Measurements from ENCODE around the gene IGSF22. TPM values are rescaled to one million over a fixed set of nuclear protein-coding genes. Genes with fewer than 3 reads are reported as not detected.

The IGSF22 gene
- total RNA-seq, 1 donor from 2014 or later: 0.19 TPM

DNA sequence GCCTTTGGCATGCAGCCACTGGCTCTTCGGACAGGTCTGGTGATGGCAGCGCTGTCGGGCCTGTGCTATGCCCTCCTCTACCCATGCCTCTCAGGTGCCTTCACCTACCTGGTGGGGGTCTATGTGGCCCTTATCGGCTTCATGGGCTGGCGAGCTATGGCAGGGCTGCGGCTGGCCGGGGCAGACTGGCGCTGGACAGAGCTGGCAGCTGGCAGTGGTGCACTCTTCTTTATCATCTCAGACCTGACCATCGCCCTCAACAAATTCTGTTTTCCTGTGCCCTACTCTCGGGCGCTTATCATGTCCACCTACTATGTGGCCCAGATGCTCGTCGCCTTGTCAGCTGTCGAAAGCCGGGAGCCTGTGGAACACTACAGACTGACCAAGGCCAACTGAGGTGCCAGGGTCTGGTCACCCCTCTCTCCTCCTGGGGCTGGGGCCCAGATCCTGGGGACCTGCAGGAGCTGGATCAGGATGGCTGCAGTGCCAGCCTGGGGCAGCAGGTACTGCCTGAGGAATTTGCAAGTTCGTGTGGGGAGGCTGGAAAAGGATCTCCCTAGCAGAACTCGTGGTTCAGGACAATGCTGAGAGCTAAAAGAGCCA, 24.3 kb downstream of the IGSF22 start:
- H3K36me3 Mint-ChIP-seq (ENCODE audit: low read depth): no peaks in the 10 kb centered on the region
- H3K9me3 Mint-ChIP-seq: no peaks in the 10 kb centered on the region
- H3K27me3 Mint-ChIP-seq (ENCODE audit: low read depth): peaks cover 63% of the 10 kb centered on the region
- no peak overlapping the region for H3K27ac Mint-ChIP-seq (ENCODE audit: unreplicated experiment)
- peak overlapping the region; percentile 69 for H3K4me3 Mint-ChIP-seq
- DNase-seq (ENCODE audit: low read depth, low spot score): no peak
- TF ChIP-seq, protein P1, sequence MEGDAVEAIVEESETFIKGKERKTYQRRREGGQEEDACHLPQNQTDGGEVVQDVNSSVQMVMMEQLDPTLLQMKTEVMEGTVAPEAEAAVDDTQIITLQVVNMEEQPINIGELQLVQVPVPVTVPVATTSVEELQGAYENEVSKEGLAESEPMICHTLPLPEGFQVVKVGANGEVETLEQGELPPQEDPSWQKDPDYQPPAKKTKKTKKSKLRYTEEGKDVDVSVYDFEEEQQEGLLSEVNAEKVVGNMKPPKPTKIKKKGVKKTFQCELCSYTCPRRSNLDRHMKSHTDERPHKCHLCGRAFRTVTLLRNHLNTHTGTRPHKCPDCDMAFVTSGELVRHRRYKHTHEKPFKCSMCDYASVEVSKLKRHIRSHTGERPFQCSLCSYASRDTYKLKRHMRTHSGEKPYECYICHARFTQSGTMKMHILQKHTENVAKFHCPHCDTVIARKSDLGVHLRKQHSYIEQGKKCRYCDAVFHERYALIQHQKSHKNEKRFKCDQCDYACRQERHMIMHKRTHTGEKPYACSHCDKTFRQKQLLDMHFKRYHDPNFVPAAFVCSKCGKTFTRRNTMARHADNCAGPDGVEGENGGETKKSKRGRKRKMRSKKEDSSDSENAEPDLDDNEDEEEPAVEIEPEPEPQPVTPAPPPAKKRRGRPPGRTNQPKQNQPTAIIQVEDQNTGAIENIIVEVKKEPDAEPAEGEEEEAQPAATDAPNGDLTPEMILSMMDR (conservative IDR thresholded peaks at IDR 0.05): no peak
- peaks cover 21% of the 10 kb centered on the region for H3K4me1 Mint-ChIP-seq

DNA sequence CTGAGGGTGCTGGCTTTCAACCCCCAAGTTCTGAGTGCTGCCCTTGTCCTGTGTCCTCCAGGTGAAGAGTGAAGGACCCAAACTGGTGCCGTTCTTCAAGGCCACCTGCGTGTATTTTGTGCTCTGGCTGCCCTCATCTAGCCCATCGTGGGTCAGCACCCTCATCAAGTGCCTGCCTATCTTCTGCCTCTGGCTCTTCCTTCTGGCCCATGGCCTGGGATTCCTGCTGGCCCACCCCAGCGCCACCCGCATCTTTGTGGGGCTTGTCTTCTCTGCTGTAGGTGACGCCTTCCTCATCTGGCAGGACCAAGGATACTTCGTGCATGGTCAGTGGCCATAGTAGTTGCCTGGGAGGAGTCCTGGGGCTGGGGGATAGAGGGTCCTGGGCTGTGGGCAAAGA, 25.1 kb downstream of the IGSF22 start:
- H3K4me3 Mint-ChIP-seq: peak overlapping the region; percentile 68
- H3K36me3 Mint-ChIP-seq (ENCODE audit: low read depth): no peaks in the 10 kb centered on the region
- TF ChIP-seq, protein P1 (conservative IDR thresholded peaks at IDR 0.05): no peak
- DNase-seq (ENCODE audit: low read depth, low spot score): no peak
- H3K27ac Mint-ChIP-seq (ENCODE audit: unreplicated experiment): no peak overlapping the region
- peaks cover 63% of the 10 kb centered on the region for H3K27me3 Mint-ChIP-seq (ENCODE audit: low read depth)
- peaks cover 16% of the 10 kb centered on the region for H3K4me1 Mint-ChIP-seq
- no peaks in the 10 kb centered on the region for H3K9me3 Mint-ChIP-seq

DNA sequence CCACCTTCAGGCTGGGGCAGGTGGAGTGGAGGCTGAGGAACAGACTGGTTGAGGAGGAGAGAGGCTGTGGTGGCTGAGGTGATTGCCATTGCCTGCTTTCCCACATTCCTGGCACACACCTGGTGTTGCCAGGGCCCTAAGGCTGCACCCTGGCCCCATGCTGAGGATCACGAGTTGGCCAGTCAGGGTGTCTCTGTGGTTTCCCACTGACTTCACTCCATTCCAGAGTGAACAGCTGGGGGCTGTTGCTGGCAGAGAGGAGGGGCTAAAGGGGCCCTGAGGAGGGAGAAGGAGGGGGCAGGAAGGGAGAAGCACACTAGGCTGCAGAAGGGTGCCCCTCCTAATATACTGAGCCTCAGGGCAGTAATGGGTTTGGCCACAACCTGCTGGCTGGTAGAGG, 25.6 kb downstream of the IGSF22 start:
- Mint-ChIP-seq H3K4me1 (peaks cover 16% of the 10 kb centered on the region), H3K27me3 (ENCODE audit: low read depth) (peaks cover 63% of the 10 kb centered on the region), H3K9me3 (no peaks in the 10 kb centered on the region), H3K27ac (ENCODE audit: unreplicated experiment) (no peak overlapping the region), H3K4me3 (peak overlapping the region; percentile 89), H3K36me3 (ENCODE audit: low read depth) (no peaks in the 10 kb centered on the region)
- TF ChIP-seq, protein P1 (conservative IDR thresholded peaks at IDR 0.05): no peak
- no peak for DNase-seq (ENCODE audit: low read depth, low spot score)

DNA sequence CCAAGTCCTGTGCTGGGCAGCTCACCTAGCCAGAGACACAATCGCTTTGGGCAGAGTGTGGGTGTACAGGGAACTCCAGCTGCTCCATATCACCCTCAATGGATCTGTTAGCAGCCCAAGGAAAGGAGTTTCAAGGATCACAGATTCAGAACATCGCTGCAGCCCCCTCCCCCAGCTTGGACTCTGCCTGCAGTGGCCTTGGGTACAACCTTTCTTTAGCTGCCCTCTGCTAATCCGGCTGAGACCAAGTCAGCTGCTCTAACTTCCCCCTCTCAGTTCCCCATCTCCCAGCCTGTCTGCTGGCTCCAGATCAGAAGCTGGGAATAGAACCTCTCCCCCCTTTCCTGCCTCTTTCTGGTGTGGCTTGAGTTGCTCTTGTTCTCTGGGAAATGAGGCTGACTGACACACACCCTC, 26.1 kb downstream of the IGSF22 start:
- Mint-ChIP-seq H3K27ac (ENCODE audit: unreplicated experiment) (no peak overlapping the region), H3K27me3 (ENCODE audit: low read depth) (peaks cover 64% of the 10 kb centered on the region), H3K4me1 (peaks cover 16% of the 10 kb centered on the region), H3K36me3 (ENCODE audit: low read depth) (no peaks in the 10 kb centered on the region), H3K4me3 (peak overlapping the region; percentile 89), H3K9me3 (no peaks in the 10 kb centered on the region)
- TF ChIP-seq, protein P1 (conservative IDR thresholded peaks at IDR 0.05): no peak
- DNase-seq (ENCODE audit: low read depth, low spot score): no peak

DNA sequence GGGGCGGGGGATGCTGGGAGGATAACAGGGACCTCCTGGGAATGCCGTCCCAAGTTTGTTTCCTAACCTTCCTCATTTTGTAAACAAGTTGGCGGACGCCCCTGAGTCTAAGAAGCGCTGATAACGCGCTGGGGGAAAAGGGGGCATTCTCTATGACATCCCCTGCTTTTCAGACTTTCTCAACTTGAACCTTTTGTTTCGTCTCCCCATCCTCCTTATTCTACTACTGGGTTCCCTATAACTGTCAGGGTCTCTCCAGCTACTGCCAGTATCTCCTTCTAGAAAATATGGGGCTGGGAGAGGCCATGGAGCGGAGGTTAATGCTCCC, 26.8 kb downstream of the IGSF22 start:
- TF ChIP-seq, protein P1 (conservative IDR thresholded peaks at IDR 0.05): no peak
- DNase-seq (ENCODE audit: low read depth, low spot score): no peak
- Mint-ChIP-seq H3K9me3 (no peaks in the 10 kb centered on the region), H3K4me1 (peaks cover 16% of the 10 kb centered on the region), H3K27me3 (ENCODE audit: low read depth) (peaks cover 60% of the 10 kb centered on the region), H3K27ac (ENCODE audit: unreplicated experiment) (no peak overlapping the region), H3K4me3 (peak overlapping the region; percentile 89), H3K36me3 (ENCODE audit: low read depth) (no peaks in the 10 kb centered on the region)
